Calu3 (cell line): ENCODE data around the gene RASD2. TPM values are rescaled to one million over a fixed set of nuclear protein-coding genes. Genes with fewer than 3 reads are reported as not detected.

Source experiments
- BruUV-seq: library from RNA; stranded (reverse); fragments of 400-500 nt; replicated peaks from 2 replicates; lab custom pipeline; 2021; lab: Mats Ljungman, UMichigan
- CTCF ChIA-PET: fragments of 300-600 bp; sonication (Branson Sonifier 250); formaldehyde crosslinking; loops from one replicate; lab custom pipeline; 2022; ENCODE audit warnings: antibody characterized with exemption; lab: Charles Lee
- DNase-seq: peaks from one replicate; pipeline ENCODE4 v3.0.0; 2022
- H3K27ac Mint-ChIP-seq: one replicate; pipeline ENCODE4 v1.8.0; 2022; ENCODE audit warnings: mixed read lengths; ENCODE audit not compliant: unreplicated experiment
- H3K27me3 Mint-ChIP-seq: one replicate; pipeline ENCODE4 v1.8.0; 2022; ENCODE audit warnings: mixed read lengths; ENCODE audit not compliant: unreplicated experiment
- H3K36me3 Mint-ChIP-seq: one replicate; pipeline ENCODE4 v1.8.0; 2022; ENCODE audit warnings: mild to moderate bottlenecking, moderate library complexity, mixed read lengths; ENCODE audit not compliant: insufficient read depth, unreplicated experiment
- H3K4me1 Mint-ChIP-seq: one replicate; pipeline ENCODE4 v1.8.0; 2022; ENCODE audit warnings: mild to moderate bottlenecking, low read depth, mixed read lengths; ENCODE audit not compliant: unreplicated experiment
- H3K4me3 Mint-ChIP-seq: one replicate; pipeline ENCODE4 v1.8.0; 2022; ENCODE audit warnings: mild to moderate bottlenecking, low read depth, moderate library complexity, mixed read lengths; ENCODE audit not compliant: unreplicated experiment
- H3K9me3 Mint-ChIP-seq: one replicate; pipeline ENCODE4 v1.8.0; 2022; ENCODE audit warnings: low read depth, mixed read lengths; ENCODE audit not compliant: unreplicated experiment
- CTCF ChIP-seq: fragments of 200-600 bp; IDR thresholded peaks from one replicate; pipeline ENCODE4 v1.8.0; 2022; ENCODE audit warnings: antibody characterized with exemption; ENCODE audit not compliant: unreplicated experiment
- intact Hi-C: fragments of 100-400 bp; cut with micrococcal nuclease; formaldehyde crosslinking; loops from one replicate; pipeline ENCODE4 v1.10.0; 2022; ENCODE audit not compliant: unreplicated experiment
- total RNA-seq: library from RNA; stranded (reverse); gene quantifications from 2 replicates; pipeline ENCODE4 v1.2.3, GENCODE V29; 2022

The RASD2 gene
- total RNA-seq, 1 experiment from 2014 or later, result 0.14 TPM

DNA sequence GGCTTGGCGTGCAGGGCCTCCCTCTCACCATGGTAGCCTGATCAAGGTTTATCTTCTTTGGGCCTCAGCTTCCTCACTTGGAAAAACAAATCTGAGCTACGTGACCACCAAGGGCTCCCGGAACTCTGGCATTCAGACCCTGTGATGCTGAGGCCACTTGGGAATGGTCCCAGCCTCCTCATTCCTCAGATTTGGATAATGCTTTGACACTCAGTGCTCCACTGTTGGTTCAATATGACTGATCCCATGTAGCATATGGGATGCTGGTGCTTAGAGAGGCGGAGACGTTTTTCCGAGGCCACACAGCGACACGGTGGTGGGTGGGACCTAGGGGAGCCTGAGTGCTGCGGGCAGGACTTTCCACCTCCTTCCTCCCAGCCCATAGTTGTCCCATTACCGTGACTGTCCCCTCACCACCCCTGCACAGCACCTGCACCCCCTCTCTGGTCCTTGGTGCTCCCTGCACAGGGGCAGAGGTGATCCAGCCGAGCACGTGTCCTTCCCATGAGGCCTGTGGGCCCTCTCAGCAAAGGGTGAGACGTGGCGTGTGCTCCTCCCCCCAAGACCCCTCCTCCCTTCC is 53.4 kb downstream of the RASD2 start:
- no peak for TF ChIP-seq CTCF
- CTCF ChIA-PET, result no interaction called here
- Mint-ChIP-seq H3K4me3 (no peak overlapping the region), H3K4me1 (peaks cover 44% of the 10 kb centered on the region), H3K27me3 (no peaks in the 10 kb centered on the region), H3K36me3 (peaks cover 5% of the 10 kb centered on the region), H3K27ac (no peak overlapping the region), H3K9me3 (no peaks in the 10 kb centered on the region)
- no TSS peak for BruUV-seq
- no peak for DNase-seq
- intact Hi-C loops, result no loop called here

DNA sequence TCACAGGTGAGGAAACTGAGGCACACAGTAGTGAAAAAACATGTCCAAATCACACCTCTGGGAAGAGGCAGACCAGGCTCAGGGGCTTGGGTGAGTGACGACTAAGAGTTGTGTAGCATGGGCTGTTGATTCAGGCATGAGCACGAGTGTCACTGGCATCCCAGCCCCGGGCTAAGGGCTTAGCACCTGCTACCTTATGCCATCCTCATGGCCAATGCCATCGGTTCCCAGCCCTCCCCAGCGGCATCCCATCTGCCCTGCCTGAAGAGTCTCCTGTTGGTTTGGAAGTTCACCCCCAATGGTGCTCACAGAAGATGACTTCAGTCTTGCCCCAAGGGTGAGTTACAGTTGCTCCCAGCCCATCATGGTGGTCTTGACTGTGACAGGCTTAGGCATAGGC is 54.1 kb downstream of the RASD2 start:
- no peak overlapping the region for H3K4me3 Mint-ChIP-seq
- DNase-seq, result no peak
- H3K4me1 Mint-ChIP-seq, result peaks cover 37% of the 10 kb centered on the region
- H3K36me3 Mint-ChIP-seq, result no peaks in the 10 kb centered on the region
- no peak overlapping the region for H3K27ac Mint-ChIP-seq
- CTCF ChIA-PET, result no interaction called here
- no TSS peak for BruUV-seq
- H3K27me3 Mint-ChIP-seq, result no peaks in the 10 kb centered on the region
- H3K9me3 Mint-ChIP-seq, result no peaks in the 10 kb centered on the region
- intact Hi-C loops, result no loop called here
- no peak for TF ChIP-seq CTCF

GRCh38 chr22:35596821-35597220 is 56.2 kb downstream of the RASD2 start:
- DNase-seq, result no peak
- H3K36me3 Mint-ChIP-seq, result no peaks in the 10 kb centered on the region
- no peak overlapping the region for H3K27ac Mint-ChIP-seq
- intact Hi-C loops, result no loop called here
- H3K27me3 Mint-ChIP-seq, result no peaks in the 10 kb centered on the region
- BruUV-seq, result no TSS peak
- H3K4me1 Mint-ChIP-seq, result peaks cover 17% of the 10 kb centered on the region
- CTCF ChIA-PET, result no interaction called here
- no peak for TF ChIP-seq CTCF
- H3K4me3 Mint-ChIP-seq, result no peak overlapping the region
- H3K9me3 Mint-ChIP-seq, result no peaks in the 10 kb centered on the region

DNA sequence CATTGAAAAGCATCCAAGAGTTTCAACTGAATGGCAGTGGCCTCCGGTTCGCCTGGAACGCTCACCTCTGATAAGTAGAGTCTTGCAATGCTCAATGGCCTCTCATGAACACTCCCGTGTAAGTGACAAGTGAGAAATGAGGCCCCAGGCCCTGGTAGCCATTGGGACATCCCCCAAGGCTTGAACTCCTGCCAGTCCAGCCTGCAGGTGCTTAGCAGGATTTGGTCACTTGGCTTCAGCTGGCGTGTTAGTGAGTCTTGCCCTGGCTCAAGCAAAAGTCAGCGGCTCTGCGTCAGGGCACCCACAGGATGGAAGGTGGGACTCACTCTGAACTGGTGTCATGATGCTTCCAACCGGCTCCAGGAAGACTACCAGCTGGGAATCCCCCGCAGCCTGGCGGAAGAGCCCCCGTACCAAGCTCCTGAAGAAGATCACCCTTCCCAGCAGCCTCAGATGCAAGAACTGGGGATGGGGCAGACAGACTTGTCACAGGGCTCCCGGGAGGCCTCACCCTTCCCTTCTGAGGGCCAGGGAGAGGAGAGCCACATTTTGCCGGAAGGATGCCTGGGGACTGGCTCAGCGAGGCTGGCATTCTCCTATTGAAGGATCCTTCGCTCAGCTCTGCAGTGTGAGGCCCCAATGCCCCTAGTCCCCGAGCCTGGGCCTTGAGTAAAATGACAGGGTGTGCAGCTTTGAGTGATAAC is 57.2 kb downstream of the RASD2 start:
- no peaks in the 10 kb centered on the region for H3K27me3 Mint-ChIP-seq
- H3K4me3 Mint-ChIP-seq, result no peak overlapping the region
- BruUV-seq, result no TSS peak
- CTCF ChIA-PET, result no interaction called here
- no peak for TF ChIP-seq CTCF
- no peak for DNase-seq
- H3K9me3 Mint-ChIP-seq, result no peaks in the 10 kb centered on the region
- H3K4me1 Mint-ChIP-seq, result peaks cover 7% of the 10 kb centered on the region
- intact Hi-C loops, result no loop called here
- H3K27ac Mint-ChIP-seq, result no peak overlapping the region
- no peaks in the 10 kb centered on the region for H3K36me3 Mint-ChIP-seq
